Small intestine (tissue), 7 donors: Measurements from ENCODE around the gene DPM3. TPM values are rescaled to one million over a fixed set of nuclear protein-coding genes. Genes with fewer than 3 reads are reported as not detected.
"Not testable (repeated sequence)": the region's sequence is repeated elsewhere in the genome, so short reads cannot be mapped to it uniquely, and the experiment has no call there.

Experiments
- DNase-seq, 2 donors: peaks; one replicate each; pipeline versions ENCODE4 v3.0.0 to v3.0.0-alpha.2; 2013
- FAIRE-seq: peaks from 2 replicates; lab custom pipeline; 2012; peaks lifted over from hg19 to GRCh38; lab: Jason Lieb, UNC
- H3K27ac ChIP-seq, 3 donors: one replicate each; pipeline ENCODE4 v1.5.1; 2013; ENCODE audit warnings: low read length in 2 of 3, mild to moderate bottlenecking in 2 of 3, control low read depth in 1 of 3, inconsistent platforms in 1 of 3, low read depth in 1 of 3, moderate library complexity in 1 of 3
- H3K27me3 ChIP-seq, 3 donors: one replicate each; pipeline ENCODE4 v1.6.1; 2013; ENCODE audit warnings: low read length in 3 of 3, inconsistent platforms in 1 of 3; ENCODE audit not compliant: control insufficient read depth in 3 of 3, insufficient read depth in 3 of 3
- H3K36me3 ChIP-seq, 3 donors: one replicate each; pipeline ENCODE4 v1.6.1; 2013; ENCODE audit warnings: low read length in 3 of 3, inconsistent platforms in 1 of 3, low read depth in 1 of 3, mild to moderate bottlenecking in 1 of 3, moderate library complexity in 1 of 3; ENCODE audit not compliant: control insufficient read depth in 3 of 3, insufficient read depth in 2 of 3
- H3K4me1 ChIP-seq, 3 donors: one replicate each; pipeline ENCODE4 v1.6.1; 2013; ENCODE audit warnings: low read length in 2 of 3, inconsistent platforms in 1 of 3, low read depth in 1 of 3, mild to moderate bottlenecking in 1 of 3, moderate library complexity in 1 of 3; ENCODE audit not compliant: control insufficient read depth in 3 of 3, insufficient read depth in 2 of 3
- H3K4me3 ChIP-seq, 3 donors: one replicate each; pipeline ENCODE4 v1.5.1; 2013; ENCODE audit warnings: low read length in 3 of 3, control low read depth in 1 of 3, inconsistent platforms in 1 of 3, low read depth in 1 of 3, mild to moderate bottlenecking in 1 of 3, moderate library complexity in 1 of 3
- H3K9me3 ChIP-seq, 2 donors: one replicate each; pipeline ENCODE4 v1.6.1; 2013; ENCODE audit warnings: low read depth in 1 of 2, low read length in 1 of 2; ENCODE audit not compliant: control insufficient read depth in 2 of 2, insufficient read depth in 1 of 2
- WGBS, 3 donors: extraction: QIAGEN DNeasy Blood & Tissue Kit; methylation state at CpG; one replicate each; pipeline ENCODE4 v1.1.7; 2013; 5-methylcytosine and 5-hydroxymethylcytosine counted together
- polyA plus RNA-seq, 4 donors: library from polyadenylated mRNA; stranded (reverse) in 3 of 4; unstranded in 1 of 4; fragments of 200-250 nt in 3 of 4; fragments of 120-200 nt in 1 of 4; gene quantifications; one replicate each; pipeline versions ENCODE4 v1.2.1 to v1.2.3, GENCODE V29; 2013
- donor health status: healthy with polysubstance abuse.
- donor health status: control.
- donor health status: control.
- donor health status: Bipolar disorder and iron deficiency.
- donor health status: healthy.

The DPM3 gene
- polyA plus RNA-seq, 4 donors, result 68.5 to 306 (median 238) TPM

GRCh38 chr1:155124503-155125463, 15.5 kb downstream of the DPM3 start:
- WGBS, 3 donors, result 63 to 77% (median 71%) methylated on average over 16 of the region's 16 CpGs
- Histone ChIP-seq H3K36me3 (peaks cover 0 to 6% (median 0%) of the 10 kb centered on the region in 3 donors), H3K27ac (peak overlapping the region; percentile 89 to 98 (median 96)), H3K9me3 (no peaks in the 10 kb centered on the region), H3K4me1 (peaks cover 0 to 47% (median 11%) of the 10 kb centered on the region in 3 donors), H3K27me3 (peaks cover 0 to 6% (median 0%) of the 10 kb centered on the region in 3 donors), H3K4me3 (no peak overlapping the region)
- DNase-seq (peak; percentile 38 to 57), FAIRE-seq (no peak)

GRCh38 chr1:155123801-155124200, 16.5 kb downstream of the DPM3 start:
- H3K27me3 ChIP-seq, result peaks cover 0 to 6% (median 0%) of the 10 kb centered on the region in 3 donors
- peak; percentile 8 to 38 for DNase-seq
- H3K4me3 ChIP-seq, result no peak overlapping the region
- no peaks in the 10 kb centered on the region for H3K36me3 ChIP-seq
- H3K9me3 ChIP-seq, result no peaks in the 10 kb centered on the region
- no peak for FAIRE-seq
- peaks cover 0 to 47% (median 11%) of the 10 kb centered on the region in 3 donors for H3K4me1 ChIP-seq
- WGBS, 3 donors, result 39 to 52% (median 52%) methylated on average over 4 of the region's 4 CpGs
- peak overlapping the region in 1 of 3 donors; percentile 24 for H3K27ac ChIP-seq

- peaks cover 0 to 46% (median 11%) of the 10 kb centered on the region in 3 donors for H3K4me1 ChIP-seq
- H3K9me3 ChIP-seq, result no peaks in the 10 kb centered on the region
- no peak overlapping the region for H3K4me3 ChIP-seq
- FAIRE-seq (no peak), DNase-seq (no peak)
- H3K27me3 ChIP-seq, result peaks cover 0 to 6% (median 0%) of the 10 kb centered on the region in 3 donors
- no peaks in the 10 kb centered on the region for H3K36me3 ChIP-seq
- 69 to 95% (median 81%) methylated on average over 2 of the region's 2 CpGs for WGBS, 3 donors
- no peak overlapping the region for H3K27ac ChIP-seq
Measured at GRCh38 chr1:155122308-155122707, 18.0 kb downstream of the DPM3 start.

- no peaks in the 10 kb centered on the region for H3K36me3 ChIP-seq
- DNase-seq, result no peak
- WGBS, 3 donors, result 75 to 90% (median 76%) methylated on average over 2 of the region's 2 CpGs
- H3K27me3 ChIP-seq, result peaks cover 0 to 6% (median 0%) of the 10 kb centered on the region in 3 donors
- H3K4me3 ChIP-seq, result no peak overlapping the region
- no peak overlapping the region for H3K27ac ChIP-seq
- peaks cover 0 to 36% (median 11%) of the 10 kb centered on the region in 3 donors for H3K4me1 ChIP-seq
- FAIRE-seq, result no peak
- H3K9me3 ChIP-seq, result no peaks in the 10 kb centered on the region
Measured at GRCh38 chr1:155121249-155121648, 19.1 kb downstream of the DPM3 start.

DNA sequence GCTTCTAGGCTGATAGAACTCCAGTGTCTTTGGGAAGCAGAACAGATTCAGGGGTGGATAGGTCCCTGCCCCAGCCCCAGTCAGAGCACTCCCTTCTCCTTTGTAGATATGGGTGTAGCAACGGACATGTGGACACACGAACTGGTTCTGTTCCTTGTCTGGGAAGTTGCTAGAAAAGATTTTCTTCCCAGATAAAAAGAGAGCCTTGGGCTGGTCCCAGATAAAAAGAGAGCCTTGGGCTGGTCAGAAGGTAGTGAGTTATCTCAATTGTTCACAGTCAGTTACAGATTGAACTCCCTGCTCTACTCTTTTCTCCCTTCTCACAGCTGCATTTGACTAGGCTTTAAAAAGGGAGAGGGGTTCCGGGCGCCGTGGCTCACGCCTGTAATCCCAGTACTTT, 20.1 kb downstream of the DPM3 start:
- WGBS, 3 donors, result 36 to 59% (median 37%) methylated on average over 6 of the region's 6 CpGs
- peak overlapping the region in 1 of 3 donors; percentile 27 for H3K27ac ChIP-seq

GRCh38 chr1:155118090-155118489, 22.2 kb downstream of the DPM3 start:
- not testable (repeated sequence) for FAIRE-seq, H3K27me3 ChIP-seq, DNase-seq, H3K36me3 ChIP-seq, H3K27ac ChIP-seq, H3K9me3 ChIP-seq, H3K4me3 ChIP-seq
- peaks cover 0 to 10% (median 5%) of the 10 kb centered on the region in 3 donors for H3K4me1 ChIP-seq
- WGBS, 3 donors, result 76 to 86% (median 85%) methylated on average over 7 of the region's 7 CpGs

More for the DNA sequence above, 20.1 kb downstream of the DPM3 start:
- FAIRE-seq (no peak), DNase-seq (peak; percentile 30 to 34)
- Histone ChIP-seq H3K4me1 (peaks cover 0 to 26% (median 11%) of the 10 kb centered on the region in 3 donors), H3K36me3 (no peaks in the 10 kb centered on the region), H3K4me3 (no peak overlapping the region), H3K27me3 (no peaks in the 10 kb centered on the region), H3K9me3 (no peaks in the 10 kb centered on the region)

GRCh38 chr1:155117610-155118009, 22.7 kb downstream of the DPM3 start:
- FAIRE-seq (no peak), DNase-seq (peak; percentile 15 to 30)
- Histone ChIP-seq H3K9me3 (no peaks in the 10 kb centered on the region), H3K36me3 (no peaks in the 10 kb centered on the region), H3K27ac (no peak overlapping the region), H3K4me3 (no peak overlapping the region), H3K4me1 (peaks cover 0 to 10% (median 5%) of the 10 kb centered on the region in 3 donors), H3K27me3 (no peaks in the 10 kb centered on the region)
- WGBS, 3 donors, result 22 to 49% (median 28%) methylated on average over 4 of the region's 4 CpGs

GRCh38 chr1:155116113-155116764, 24.1 kb downstream of the DPM3 start:
- FAIRE-seq (no peak), DNase-seq (no peak)
- 34 to 71% (median 57%) methylated on average over 5 of the region's 5 CpGs for WGBS, 3 donors
- Histone ChIP-seq H3K27me3 (no peaks in the 10 kb centered on the region), H3K9me3 (no peaks in the 10 kb centered on the region), H3K4me3 (no peak overlapping the region), H3K27ac (no peak overlapping the region), H3K4me1 (peaks cover 0 to 15% (median 5%) of the 10 kb centered on the region in 3 donors), H3K36me3 (no peaks in the 10 kb centered on the region)
